GM20000 (cell line): ENCODE measurements around the gene CDR2L.
"Not testable (repeated sequence)": the region's sequence is repeated elsewhere in the genome, so short reads cannot be mapped to it uniquely, and the experiment has no call there.

Experiments used
- DNase-seq: peaks from one replicate; pipeline ENCODE4 v3.0.0; 2012; ENCODE audit warnings: low spot score
- CTCF ChIP-seq: IDR thresholded peaks from 2 replicates; pipeline ENCODE4 v1.5.1; 2012; ENCODE audit warnings: mild to moderate bottlenecking, control low read depth; ENCODE audit errors: extremely low read depth, missing control alignments

CDR2L gene

GRCh38 chr17:74978240-74978639 lies 9.2 kb upstream of the CDR2L start:
- no peak for DNase-seq
- TF ChIP-seq CTCF = no peak

- DNase-seq = no peak
- TF ChIP-seq CTCF = no peak
Observed at GRCh38 chr17:74979408-74980146, 7.9 kb upstream of the CDR2L start.

- DNase-seq = no peak
- no peak for TF ChIP-seq CTCF
Observed at GRCh38 chr17:74981318-74981978, 6.0 kb upstream of the CDR2L start.

DNA sequence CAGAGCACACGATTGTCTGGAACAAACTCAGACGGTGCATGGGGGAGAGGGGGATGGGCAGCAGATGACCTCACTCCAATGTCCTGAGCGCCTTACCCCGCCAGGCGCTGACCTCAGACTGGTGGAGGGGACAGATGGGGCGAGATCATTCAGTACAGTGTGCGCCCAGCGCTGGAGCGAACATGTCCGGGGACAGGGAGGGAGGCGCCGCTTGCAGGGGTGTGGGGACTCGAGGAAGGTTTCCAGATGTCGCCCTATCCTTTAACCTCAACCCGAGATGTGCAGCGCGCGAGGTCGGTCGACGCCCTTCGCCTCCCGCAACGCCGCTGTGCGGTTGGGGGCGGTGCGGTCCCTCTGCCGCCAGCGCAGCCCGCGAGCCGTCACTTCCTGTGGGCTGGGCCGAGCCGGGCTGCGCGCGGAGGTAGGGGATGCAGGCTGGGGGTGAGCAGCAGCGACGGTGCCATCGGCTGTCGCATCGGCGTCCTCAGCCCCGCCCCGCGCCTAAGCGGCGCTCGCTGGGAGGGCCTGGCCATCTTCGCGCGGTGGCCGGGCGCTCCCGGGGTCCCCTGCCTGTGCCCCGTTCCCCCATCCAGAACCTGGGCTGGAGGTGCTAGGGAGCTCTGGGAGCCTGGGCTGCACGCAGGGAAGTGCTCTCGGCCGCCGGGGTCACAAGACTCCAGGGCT lies 5.3 kb upstream of the CDR2L start:
- peak; percentile 81 for DNase-seq
- no peak for TF ChIP-seq CTCF

DNA sequence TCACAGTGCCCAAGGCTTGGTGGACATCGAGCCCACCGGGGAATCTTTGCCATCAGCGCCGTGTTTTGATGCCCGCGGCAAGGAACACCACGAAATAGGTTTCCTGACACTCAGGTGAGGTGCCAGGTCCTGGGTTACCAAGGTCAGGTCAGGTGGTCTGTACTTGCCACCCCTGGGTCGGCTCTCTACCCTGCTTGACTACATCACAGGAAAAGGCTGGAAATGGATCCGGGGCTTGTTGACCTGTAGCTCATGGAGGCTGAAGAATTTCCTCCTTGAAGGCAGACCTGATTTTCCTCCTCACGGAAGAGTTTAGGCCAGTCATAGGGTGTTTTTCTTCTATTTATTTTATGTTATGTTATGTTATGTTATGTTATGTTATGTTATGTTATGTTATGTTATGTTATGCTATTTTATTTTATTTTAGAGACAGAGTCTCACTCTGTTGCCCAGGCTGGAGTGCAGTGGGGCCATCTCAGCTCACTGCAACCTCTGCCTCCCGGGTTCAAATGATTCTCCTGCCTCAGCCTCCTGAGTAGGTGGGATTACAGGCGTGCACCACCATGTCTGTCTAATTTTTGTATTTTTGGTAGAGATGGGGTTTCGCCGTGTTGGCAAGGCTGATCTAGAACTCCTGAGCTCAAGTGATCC lies 4.6 kb upstream of the CDR2L start:
- DNase-seq = not testable (repeated sequence)

DNA sequence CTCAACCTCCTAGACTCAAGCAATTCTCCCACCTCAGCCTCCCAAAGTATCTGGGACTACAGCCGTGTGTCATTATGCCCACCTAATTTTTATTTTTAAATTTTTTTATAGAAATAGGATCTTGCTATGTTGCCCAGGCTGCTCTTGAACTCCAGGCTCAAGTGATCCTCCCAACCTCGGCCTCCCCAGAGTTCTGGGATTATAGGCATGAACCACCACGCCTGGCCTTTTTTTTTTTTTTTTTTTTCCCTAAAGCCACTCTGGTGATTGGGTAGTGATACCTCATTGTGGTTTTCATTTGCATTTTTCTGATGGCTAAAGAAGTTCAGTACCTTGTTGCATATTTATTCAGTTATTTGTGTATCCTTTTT lies 1.2 kb upstream of the CDR2L start:
- TF ChIP-seq CTCF = no peak
- no peak for DNase-seq

GRCh38 chr17:74987909-74988711 lies 678 bp downstream of the CDR2L start:
- TF ChIP-seq CTCF = no peak
- DNase-seq = no peak
